HG02623 (cell line): Measurements from ENCODE around the gene YWHAQ.
"Not testable (repeated sequence)": the region's sequence is repeated elsewhere in the genome, so short reads cannot be mapped to it uniquely, and the experiment has no call there.

Experiments used
- ATAC-seq: cut with Tn5 transposase; IDR thresholded peaks from one replicate; pipeline ENCODE4 v1.9.1; 2021; ENCODE audit warnings: moderate library complexity; ENCODE audit not compliant: unreplicated experiment

Gene YWHAQ

DNA sequence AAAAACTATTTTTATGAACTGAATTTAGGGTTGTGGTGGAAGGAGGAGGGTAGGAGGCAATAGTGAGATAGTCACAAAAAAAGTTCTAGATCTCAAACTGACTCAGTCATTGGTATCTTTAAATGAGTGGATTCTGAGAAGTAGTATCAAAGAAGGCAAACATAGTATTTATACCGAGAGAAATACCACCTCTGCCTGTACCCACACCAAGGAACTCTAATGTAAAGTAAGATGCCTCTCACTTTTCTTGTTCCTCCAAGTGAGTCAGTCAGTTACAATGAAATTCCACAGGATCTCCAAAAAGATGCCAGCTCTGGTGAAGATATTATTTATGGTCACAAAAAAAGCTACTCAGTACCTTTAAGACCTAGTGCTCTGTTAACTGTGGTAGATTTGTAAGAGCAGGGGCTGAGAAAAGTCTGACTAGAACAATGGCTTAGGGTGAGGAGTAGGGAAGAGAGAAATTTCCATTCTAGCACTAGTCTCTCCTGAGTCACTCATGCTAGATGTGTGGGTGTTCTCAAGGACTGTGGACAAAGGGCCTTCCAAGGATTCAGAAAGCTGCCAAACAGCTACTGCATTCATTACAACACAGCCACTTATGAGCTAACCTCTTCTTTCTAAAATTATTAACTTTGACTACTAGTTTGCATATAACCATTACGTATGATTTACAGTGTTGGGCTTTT, 36.3 kb downstream of the YWHAQ start:
- no peak for ATAC-seq

DNA sequence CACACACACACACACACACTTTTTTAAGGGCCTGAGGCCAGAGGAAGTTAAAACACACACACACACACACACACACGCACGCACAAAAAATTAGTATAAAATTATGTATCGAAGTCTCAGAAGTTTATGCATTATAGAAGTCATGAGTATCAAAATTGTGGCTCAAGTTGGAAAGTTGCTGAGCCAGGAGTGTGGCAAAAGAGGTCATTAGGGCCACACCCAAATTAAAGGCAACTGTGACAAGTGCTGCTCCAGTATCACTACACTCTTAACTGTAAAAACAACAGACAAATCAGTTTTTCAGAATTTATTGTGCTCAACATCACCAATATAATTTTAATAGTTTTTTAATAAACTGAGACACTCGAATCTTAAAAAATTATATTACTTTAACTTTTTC, 36.9 kb downstream of the YWHAQ start:
- ATAC-seq = no peak

DNA sequence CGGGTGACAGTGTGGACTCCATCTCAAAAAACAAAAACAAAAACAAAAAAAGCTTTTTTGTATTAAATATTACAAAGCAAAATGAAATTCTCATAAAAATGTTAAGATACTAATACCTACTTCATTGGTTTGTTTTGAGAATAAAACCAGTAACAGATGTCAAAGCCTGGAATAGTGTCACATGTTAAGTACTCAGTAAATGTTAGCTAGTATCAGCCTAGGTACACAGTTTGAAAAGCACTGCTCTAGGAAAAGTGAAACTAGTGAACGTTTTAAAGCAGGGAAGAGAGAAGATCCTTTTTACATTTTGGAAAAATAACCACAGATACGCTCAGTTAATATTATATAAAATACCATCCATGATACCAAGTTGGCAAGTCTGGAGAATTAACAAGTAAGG, 38.1 kb downstream of the YWHAQ start:
- no peak for ATAC-seq

DNA sequence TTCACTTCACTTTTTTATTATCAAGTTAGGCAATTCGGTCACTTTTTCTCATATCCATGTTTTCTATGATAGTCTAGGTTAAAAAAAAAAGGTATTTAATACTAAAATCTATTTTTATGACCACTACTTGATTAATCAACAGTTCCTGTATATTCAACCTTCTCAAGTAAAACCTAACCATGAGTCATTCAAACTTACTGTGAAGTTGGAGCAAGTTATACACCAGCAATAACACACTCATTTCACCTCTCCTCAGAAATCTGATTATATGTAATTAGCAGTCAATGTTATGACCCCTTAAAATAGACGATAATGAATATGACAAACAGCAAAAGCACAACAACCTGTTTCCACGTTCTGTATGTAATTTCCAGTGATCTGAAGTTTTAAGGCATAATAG, 40.2 kb downstream of the YWHAQ start:
- no peak for ATAC-seq

DNA sequence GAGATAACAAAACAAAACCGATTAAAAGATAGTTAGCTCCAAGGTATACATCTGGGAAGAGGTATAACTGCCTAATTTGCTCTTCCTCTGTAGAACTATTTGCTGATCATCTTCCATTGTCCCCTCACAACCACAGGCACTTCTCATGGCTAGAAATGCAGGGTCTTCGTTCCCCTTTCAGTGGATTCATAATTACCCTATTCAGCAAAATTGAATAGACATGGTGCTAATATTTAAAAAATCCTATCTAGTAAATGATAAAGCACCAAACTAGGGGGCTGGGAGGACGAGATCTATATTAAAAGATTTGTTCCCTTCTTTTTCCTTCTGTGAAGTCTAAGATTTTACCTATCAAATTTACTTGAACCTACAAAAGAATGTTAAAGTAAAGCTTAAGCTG, 44.3 kb downstream of the YWHAQ start:
- ATAC-seq = no peak

DNA sequence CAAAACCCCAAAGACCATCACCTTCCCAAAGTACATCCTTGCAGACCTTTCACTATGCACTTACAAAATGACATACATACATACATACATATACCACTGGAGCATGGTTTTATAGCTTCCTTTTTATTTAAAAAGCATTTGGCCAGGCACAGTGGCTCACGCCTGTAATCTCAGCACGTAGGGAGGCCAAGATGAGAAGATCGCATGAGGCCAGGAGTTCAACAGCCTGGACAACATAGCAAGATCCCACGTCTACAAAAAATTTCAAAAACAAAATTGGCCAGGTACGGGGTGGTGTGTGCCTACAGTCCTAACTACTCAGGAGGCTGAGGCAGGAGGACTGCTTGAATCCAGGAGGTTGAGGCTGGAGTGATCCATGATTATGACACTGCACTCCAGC, 45.3 kb downstream of the YWHAQ start:
- no peak for ATAC-seq

DNA sequence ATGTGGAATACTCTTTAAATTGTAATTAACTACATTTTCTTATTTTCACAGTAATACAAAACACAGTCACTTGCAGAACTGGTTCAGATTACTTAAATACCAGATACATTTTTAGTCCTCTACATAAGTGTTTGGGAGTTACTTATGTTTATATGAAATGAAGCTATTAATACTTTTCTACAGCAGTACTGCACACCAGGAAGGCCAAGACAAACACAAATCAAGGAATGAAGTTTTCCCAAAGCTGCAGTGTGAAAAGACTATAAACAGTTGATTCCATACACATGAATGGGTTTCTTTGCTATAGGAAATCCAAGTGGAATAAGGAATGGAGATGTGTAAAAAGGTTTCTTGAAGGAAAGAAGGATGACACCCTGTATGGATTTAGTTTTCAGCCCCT, 45.9 kb downstream of the YWHAQ start:
- ATAC-seq = not testable (repeated sequence)

DNA sequence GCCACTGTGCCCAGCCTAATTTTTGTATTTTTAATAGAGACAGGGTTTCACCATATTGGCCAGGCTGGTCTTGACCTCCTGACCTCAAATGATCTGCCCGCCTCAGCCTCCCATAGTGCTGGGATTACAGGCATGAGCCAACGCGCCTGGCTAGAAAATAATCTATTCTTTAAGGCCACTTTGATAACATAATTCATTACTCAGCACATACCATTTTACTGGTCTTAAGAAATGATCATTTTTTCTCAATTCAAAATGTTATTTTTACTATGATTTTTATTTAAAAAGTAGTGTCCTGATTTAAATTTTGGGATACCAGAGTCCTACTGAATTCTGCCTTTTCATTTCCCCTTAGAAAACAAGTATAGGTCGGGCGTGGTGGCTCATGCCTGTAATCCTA, 48.2 kb downstream of the YWHAQ start:
- ATAC-seq = no peak

DNA sequence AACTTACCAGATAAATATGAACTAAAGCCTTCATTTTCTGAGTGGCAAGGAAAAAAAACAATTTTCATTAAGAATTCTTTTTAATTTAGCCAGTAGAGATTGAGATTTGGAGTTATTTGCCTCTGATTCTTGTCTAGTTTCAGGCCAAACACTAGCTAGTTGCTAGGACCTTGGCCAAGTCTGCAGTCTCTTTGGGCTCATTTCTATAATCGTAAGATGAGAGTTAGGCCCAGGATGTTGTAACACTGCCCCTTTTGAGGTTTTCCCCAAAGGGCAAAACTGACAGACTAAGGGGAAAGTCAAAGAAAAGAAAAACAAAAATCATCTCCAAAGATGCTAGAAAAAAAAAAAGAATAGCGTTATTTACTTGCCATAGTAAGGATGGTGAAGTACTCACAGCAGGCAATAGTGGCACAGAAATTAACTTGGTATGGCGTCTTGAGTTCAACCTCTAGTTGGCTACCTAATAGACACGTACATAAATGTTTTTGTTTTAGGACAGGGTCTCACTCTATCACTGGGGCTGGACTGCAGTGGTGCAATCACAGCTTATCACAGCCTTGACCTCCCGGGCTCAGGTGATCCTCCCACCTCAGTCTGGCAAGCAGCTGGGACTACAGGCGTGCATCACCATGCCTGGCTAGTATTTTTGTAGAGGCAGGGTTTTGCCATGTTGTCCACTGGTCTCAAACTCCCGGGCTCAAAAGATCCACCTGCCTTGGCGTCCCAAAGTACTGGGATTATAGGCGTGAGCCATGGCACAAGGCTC, 52.1 kb downstream of the YWHAQ start:
- ATAC-seq = no peak

DNA sequence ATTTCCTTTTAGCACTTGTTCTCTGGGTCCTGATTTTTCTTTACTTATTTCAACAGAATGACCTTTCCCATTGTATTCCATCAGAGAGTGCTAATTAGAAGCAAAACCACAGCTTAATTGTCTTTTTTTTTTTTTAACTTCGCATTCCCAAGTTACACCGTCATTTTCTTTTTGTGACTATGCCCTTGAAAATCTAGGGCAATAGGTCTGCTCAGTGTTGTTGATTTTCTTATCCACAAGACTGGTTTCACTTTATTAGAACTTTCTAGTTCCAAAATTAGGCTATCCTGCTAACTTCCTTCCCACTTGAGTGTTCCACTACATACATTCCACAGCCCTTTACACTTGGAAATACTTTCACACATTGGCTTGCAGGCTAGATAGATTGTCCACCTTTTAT, 56.5 kb downstream of the YWHAQ start:
- ATAC-seq = no peak

DNA sequence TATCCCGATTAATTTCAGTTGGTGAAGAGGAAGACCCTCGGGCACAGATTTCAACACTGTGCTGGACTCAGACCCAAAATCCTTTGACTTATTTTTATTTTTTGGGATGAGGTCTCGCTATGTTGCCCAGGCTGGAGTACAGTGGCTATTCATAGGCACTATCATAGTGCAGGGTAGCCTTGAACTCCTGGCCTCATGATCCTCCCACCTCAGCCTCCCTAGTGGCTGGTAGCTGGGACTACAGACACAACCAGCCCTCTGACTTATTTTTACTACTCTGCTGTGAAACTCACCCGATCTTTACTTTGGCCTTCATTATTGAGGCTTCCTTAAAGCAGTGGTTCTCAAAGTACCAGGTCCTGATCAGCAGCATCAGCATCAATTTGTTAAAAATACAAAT, 57.0 kb downstream of the YWHAQ start:
- ATAC-seq = no peak

DNA sequence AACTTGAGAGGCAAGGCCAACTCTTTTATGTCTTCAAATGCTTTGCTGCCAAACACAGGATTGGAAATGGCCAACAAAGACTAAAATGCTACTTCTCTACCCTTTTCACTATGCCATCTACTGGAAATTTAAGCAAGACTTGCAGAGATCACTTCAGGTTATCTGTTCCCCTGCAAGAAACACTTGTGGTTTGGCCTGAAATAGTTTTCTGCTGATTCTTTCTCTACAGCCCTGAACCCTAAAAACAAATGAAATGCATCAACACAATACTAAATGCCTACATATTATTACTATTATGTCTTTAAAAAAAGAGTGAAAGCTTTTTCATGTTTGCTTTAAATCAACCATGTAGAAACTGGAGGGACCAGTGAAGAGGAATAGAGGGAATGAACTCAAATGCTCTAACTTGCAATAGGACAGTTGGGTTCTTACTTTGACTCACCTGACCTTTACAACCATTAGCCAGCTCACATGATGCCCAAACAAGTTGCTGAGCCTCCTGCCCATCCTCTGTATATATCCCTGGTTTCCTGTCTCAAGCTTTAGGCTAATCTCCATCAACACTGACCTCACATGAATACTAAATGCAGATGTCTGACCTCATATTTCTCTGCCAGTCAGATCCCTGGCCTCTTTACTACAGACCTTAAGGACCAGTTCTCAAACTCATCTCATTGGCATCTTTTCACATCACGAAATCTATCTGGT, 57.6 kb downstream of the YWHAQ start:
- no peak for ATAC-seq

DNA sequence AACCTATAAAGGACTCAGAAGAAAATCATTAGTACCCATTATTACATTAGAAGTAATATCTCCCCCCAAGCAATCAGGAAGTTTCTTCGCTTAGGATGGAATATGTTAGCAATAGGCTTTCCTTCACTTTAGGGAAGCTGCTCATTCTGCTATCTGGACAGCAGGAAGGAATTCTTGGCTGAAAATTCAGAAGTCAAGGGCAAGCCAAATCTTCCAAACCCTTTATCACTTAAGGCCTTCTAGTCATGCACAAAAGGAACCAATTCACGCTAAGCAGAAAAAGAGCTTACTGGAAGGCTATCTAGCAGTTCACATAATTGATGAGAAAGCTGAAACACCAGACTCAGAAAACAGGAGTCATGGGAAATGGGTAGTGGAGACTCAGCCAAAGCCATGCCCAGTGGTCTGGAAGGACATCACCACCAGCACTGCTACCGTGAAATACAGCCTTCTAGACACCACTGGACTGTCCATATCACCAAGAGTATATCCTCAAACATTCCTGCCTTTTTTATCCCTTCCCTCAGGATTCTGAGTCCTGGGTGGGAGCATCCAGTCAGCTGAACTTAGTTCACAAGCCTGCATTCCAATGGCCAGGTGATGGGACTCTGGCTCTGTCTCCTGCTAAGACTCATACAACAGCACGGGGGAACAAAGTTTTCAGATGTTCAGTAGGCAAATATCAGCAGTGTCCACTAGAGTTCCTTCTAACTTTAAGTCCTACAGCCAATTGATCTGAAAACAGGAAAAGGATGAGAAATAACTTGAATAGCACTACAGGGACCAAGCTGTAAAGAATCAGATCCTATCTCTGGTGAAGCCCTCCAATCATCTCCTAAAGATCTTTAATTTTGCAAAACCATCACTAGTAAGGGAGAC, 60.4 kb downstream of the YWHAQ start:
- ATAC-seq = no peak

DNA sequence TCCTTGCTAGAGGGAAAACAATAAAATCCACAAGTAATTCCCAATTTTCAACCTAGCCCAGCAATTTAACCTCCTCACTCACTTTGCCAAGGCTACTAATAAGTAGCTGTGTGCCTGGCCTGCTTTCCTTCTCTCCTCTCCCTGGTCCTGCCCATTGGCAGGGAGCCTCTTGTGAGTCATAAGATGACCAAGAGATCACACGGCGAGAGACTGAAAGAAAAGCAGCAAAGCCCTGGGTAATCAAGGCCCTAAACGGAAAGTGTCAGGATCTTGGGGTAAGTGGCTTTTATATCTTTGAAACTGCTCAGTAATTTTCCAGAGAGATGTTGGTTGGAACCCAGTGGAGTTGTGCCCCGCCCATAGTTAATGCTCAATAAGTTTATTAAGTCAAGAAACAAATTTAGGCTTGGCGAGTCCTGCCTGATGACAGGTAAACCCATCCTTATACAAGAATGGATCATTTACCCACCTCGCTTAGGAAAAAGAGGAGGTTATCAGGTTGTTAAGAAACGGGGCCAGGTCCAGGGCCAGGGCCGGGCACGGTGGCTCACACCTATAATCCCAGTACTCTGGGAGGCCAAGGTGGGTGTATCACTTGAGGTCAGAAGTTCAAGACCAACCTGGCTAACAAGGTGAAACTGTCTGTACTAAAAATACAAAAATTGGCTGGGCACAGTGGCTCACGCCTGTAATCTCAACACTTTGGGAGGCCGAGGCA, 65.2 kb downstream of the YWHAQ start:
- ATAC-seq = no peak

DNA sequence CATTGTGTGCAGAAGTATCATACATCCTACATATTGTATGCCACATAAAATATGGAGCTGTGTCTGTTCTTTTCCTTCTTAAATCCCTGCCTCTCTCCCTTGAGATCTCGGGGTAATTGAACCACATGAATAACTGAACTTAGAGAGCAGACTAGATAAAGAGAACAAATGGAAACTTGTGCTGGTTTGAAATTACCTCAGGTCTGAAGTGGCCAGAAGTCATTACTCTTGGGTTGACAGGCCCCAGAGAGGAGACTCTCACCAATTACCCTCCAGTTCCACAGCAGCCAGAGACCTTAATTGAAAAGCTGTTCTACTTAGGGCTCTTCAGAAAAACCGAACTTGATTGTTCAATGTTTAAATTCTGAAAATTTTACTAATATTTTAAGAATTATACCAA, 70.2 kb downstream of the YWHAQ start:
- no peak for ATAC-seq

DNA sequence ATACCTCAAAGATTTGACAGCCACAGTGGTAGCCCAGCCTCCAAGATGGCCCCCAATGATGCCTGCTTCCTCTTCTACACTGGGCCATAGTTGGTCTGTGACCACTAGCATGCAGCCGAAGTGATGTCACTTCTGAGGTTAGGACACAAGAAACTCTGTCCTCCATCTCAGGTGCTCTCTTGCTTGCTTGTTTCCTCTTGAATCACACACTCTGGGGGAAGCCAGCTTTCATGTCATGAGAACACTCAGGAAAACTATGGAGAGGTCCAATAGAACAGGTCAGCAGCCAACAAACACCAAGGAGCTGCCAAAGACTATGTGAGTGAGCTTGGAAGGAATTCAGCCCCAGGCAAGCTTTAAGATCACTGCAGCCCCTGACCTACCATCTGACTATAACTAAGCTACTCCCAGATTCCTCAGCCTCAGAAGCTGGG, 71.8 kb downstream of the YWHAQ start:
- no peak for ATAC-seq

DNA sequence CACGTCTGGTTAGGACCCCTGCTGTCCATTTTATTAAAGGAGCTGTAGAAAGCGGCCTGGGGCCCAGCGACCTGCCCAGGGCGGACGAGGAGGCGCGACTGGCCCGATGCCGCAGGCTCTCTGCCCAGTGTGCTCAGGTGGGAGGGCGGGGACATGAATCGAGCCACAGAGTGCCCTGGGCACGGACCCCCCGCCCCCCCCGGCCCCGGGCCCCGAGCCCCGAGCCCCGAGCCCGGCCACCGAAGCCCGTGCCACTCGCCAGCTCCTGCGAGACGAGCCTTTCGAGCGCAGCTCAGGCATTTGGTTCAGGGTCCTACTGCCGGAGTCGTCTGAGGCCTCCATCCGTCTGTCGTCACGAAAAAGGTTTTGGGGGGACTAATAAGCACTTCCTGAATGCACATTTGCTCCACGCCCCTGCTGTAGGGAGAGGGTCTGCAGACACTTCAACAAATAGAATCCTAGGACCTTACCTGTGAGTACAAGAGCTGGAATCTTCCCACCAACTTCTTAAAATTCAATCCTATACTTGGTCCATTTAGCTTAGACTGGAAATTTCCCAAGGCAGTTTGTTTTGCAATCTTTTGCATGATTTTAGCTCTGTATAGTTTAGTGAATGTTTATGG, 74.6 kb downstream of the YWHAQ start:
- peak; percentile 16 for ATAC-seq

DNA sequence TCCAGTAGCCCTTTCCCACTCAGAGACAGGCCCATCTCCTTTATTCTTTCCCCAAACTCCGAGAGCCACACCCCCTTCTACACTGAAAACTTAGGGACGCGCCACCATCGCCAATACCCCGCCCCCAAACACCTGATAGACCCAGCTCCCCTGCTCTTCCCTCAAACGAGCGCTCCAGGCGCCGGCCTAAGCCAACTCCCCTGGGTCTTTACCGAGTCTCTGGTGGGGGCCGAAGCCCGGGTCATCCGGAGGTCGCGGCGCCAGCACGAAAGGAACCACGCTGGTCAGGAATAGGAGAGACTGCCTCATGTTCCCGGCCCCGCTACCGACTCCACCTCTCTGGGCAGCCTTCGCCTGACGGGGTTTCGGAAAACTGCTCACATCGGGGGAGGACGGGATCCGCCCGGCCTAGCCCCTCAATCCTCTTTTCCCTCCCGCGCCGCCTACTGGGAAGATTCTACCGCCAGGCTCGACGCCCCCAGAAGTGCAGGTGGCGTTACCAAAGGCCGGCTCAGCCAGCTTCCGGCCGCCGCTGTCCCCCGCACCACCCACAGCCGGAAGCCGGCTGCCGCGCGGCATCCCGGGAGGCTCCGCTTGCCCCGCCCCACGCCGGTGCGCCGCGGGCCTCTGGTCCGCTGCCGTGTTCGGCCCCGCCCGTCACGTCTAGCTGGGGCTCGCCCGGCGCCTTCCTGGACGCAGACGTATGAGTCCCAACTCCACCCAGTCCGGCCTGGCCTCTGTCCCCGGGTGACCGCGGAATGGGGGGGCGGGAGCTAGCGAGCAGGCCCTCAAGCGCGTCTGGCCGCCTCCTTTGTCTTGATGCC, 75.3 kb downstream of the YWHAQ start, which contains the start of gene ADAM17:
ADAM17 (minus strand) TSS at position 534 of the 824 bp plus-strand sequence; CDS start at position 309, 225 bp downstream.
- peak; percentile 88 for ATAC-seq

DNA sequence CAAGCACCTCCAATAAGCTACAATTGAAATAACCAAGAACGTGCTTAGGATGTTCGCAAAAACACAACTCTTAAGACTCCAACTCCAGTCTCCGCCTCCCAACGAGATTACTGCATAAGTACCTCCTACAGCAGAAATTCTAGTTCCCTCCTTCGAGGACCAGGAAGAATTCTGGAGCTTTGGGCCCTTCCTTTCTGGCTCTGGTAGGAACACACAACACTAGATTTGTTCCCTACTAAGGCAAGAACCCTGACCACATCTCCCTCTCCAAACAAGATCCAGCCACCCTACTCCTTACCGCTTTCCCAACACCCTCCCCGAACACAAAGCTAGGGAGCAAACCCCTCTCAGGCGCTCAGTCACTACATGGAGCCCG, 75.9 kb downstream of the YWHAQ start:
- no peak for ATAC-seq
